Trophoblast cell (in vitro differentiated cells and primary cell): ENCODE measurements around the gene CEMIP.

Experiments
- DNase-seq, 2 donors: peaks; one replicate each; pipeline ENCODE4 v3.0.0-alpha.2; 2016
- H2AFZ ChIP-seq: 2 replicates; pipeline ENCODE4 v1.6.1; 2013; ENCODE audit warnings: low read length, moderate library complexity, mild to moderate bottlenecking; ENCODE audit not compliant: insufficient read depth, poor library complexity
- H2AK5ac ChIP-seq: 2 replicates; pipeline ENCODE4 v1.6.1; 2013; ENCODE audit warnings: mild to moderate bottlenecking, low read length
- H2BK120ac ChIP-seq: 2 replicates; pipeline ENCODE4 v1.6.1; 2013; ENCODE audit warnings: low read length, mild to moderate bottlenecking, moderate library complexity; ENCODE audit not compliant: insufficient read depth, poor library complexity
- H2BK12ac ChIP-seq: 2 replicates; pipeline ENCODE4 v1.6.1; 2013; ENCODE audit warnings: mild to moderate bottlenecking, low read length, moderate library complexity
- H2BK5ac ChIP-seq: 2 replicates; pipeline ENCODE4 v1.6.1; 2013; ENCODE audit warnings: low read length, low read depth, moderate library complexity, mild to moderate bottlenecking; ENCODE audit not compliant: poor library complexity
- H3K14ac ChIP-seq: 2 replicates; pipeline ENCODE4 v1.6.1; 2013; ENCODE audit warnings: mild to moderate bottlenecking, low read length
- H3K18ac ChIP-seq: 2 replicates; pipeline ENCODE4 v1.6.1; 2013; ENCODE audit warnings: mild to moderate bottlenecking, low read length
- H3K23ac ChIP-seq: 2 replicates; pipeline ENCODE4 v1.6.1; 2013; ENCODE audit warnings: low read length
- H3K27ac ChIP-seq: 2 replicates; pipeline ENCODE4 v1.5.1; 2013; ENCODE audit warnings: low read depth, mild to moderate bottlenecking, inconsistent platforms, low read length, moderate library complexity
- H3K27me3 ChIP-seq: 2 replicates; pipeline ENCODE4 v1.6.1; 2013; ENCODE audit warnings: inconsistent platforms, mild to moderate bottlenecking, low read length, moderate library complexity; ENCODE audit not compliant: insufficient read depth
- H3K36me3 ChIP-seq, 2 experiments: 1 replicate in 1 of 2; 2 replicates in 1 of 2; pipeline ENCODE4 v1.6.1; 2013; ENCODE audit warnings: low read length in 2 of 2, mild to moderate bottlenecking in 2 of 2, moderate library complexity in 1 of 2; ENCODE audit not compliant: insufficient read depth in 2 of 2, control insufficient read depth in 1 of 2
- H3K4ac ChIP-seq: 2 replicates; pipeline ENCODE4 v1.6.1; 2013; ENCODE audit warnings: low read depth, mild to moderate bottlenecking, low read length, moderate library complexity
- H3K4me1 ChIP-seq, 2 experiments: 1 replicate in 1 of 2; 2 replicates in 1 of 2; pipeline ENCODE4 v1.6.1; 2013; ENCODE audit warnings: low read length in 2 of 2, mild to moderate bottlenecking in 2 of 2, moderate library complexity in 1 of 2; ENCODE audit not compliant: insufficient read depth in 2 of 2, control insufficient read depth in 1 of 2
- H3K4me2 ChIP-seq: 2 replicates; pipeline ENCODE4 v1.6.1; 2013; ENCODE audit warnings: inconsistent platforms, mild to moderate bottlenecking, low read length, moderate library complexity
- H3K4me3 ChIP-seq: 2 replicates; pipeline ENCODE4 v1.5.1; 2013; ENCODE audit warnings: mild to moderate bottlenecking, low read depth, low read length, inconsistent platforms
- H3K79me1 ChIP-seq: one replicate; pipeline ENCODE4 v1.6.1; 2013; ENCODE audit warnings: low read length
- H3K79me2 ChIP-seq: 2 replicates; pipeline ENCODE4 v1.6.1; 2013; ENCODE audit warnings: low read length, mild to moderate bottlenecking; ENCODE audit not compliant: control insufficient read depth, insufficient read depth, poor library complexity
- H3K9ac ChIP-seq: 2 replicates; pipeline ENCODE4 v1.6.1; 2013; ENCODE audit warnings: mild to moderate bottlenecking, low read length
- H3K9me3 ChIP-seq: 2 replicates; pipeline ENCODE4 v1.6.1; 2013; ENCODE audit warnings: low read depth, mild to moderate bottlenecking, control low read depth, inconsistent platforms, low read length; ENCODE audit not compliant: insufficient read depth
- H4K12ac ChIP-seq: 2 replicates; pipeline ENCODE4 v1.6.1; 2013; ENCODE audit warnings: low read depth, mild to moderate bottlenecking, low read length, moderate library complexity
- H4K8ac ChIP-seq: 2 replicates; pipeline ENCODE4 v1.6.1; 2013; ENCODE audit warnings: low read depth, mild to moderate bottlenecking, low read length, moderate library complexity
- H4K91ac ChIP-seq: one replicate; pipeline ENCODE4 v1.6.1; 2013; ENCODE audit warnings: low read depth, mild to moderate bottlenecking, low read length, moderate library complexity
- WGBS: extraction: QIAGEN DNeasy Blood & Tissue Kit; methylation state at CpG from one replicate; pipeline ENCODE4 v1.1.7; 2013; ENCODE audit warnings: missing lambda C conversion rate; ENCODE audit not compliant: insufficient read length, insufficient coverage; ENCODE audit errors: extremely low coverage; 5-methylcytosine and 5-hydroxymethylcytosine counted together

The CEMIP gene

GRCh38 chr15:80788536-80788935 is 9.4 kb downstream of the CEMIP start:
- no peaks in the 10 kb centered on the region for H3K79me2 ChIP-seq
- peaks cover 3 to 5% of the 10 kb centered on the region in 2 experiments for H3K4me1 ChIP-seq
- no CpG with 5 or more reads among the region's 6 CpGs for WGBS
- H3K18ac ChIP-seq, result no peak overlapping the region
- H3K4ac ChIP-seq, result no peak overlapping the region
- H4K91ac ChIP-seq, result no peak overlapping the region
- no peaks in the 10 kb centered on the region for H3K9me3 ChIP-seq
- H3K27me3 ChIP-seq, result no peaks in the 10 kb centered on the region
- no peak overlapping the region for H3K14ac ChIP-seq
- no peak overlapping the region for H2BK5ac ChIP-seq
- DNase-seq, result no peak
- H3K23ac ChIP-seq, result no peak overlapping the region
- H2BK12ac ChIP-seq, result no peak overlapping the region
- H2BK120ac ChIP-seq, result no peak overlapping the region
- no peak overlapping the region for H2AK5ac ChIP-seq
- no peaks in the 10 kb centered on the region for H3K79me1 ChIP-seq
- no peak overlapping the region for H2AFZ ChIP-seq
- no peak overlapping the region for H4K8ac ChIP-seq
- H3K9ac ChIP-seq, result no peak overlapping the region
- H3K36me3 ChIP-seq, result peaks cover 0 to 6% of the 10 kb centered on the region in 2 experiments
- H3K4me2 ChIP-seq, result no peak overlapping the region
- no peak overlapping the region for H3K27ac ChIP-seq
- H4K12ac ChIP-seq, result no peak overlapping the region
- H3K4me3 ChIP-seq, result no peak overlapping the region

GRCh38 chr15:80789296-80789695 is 10.1 kb downstream of the CEMIP start:
- Histone ChIP-seq H2BK12ac (no peak overlapping the region), H2AFZ (no peak overlapping the region), H3K18ac (no peak overlapping the region), H3K4me3 (no peak overlapping the region), H2BK5ac (no peak overlapping the region), H3K79me1 (no peaks in the 10 kb centered on the region), H4K91ac (no peak overlapping the region), H3K23ac (no peak overlapping the region), H3K4me2 (no peak overlapping the region), H3K4ac (no peak overlapping the region), H3K9me3 (no peaks in the 10 kb centered on the region), H3K36me3 (peaks cover 0 to 5% of the 10 kb centered on the region in 2 experiments), H2BK120ac (no peak overlapping the region), H4K8ac (no peak overlapping the region), H3K9ac (no peak overlapping the region), H3K27ac (no peak overlapping the region), H3K79me2 (no peaks in the 10 kb centered on the region), H4K12ac (no peak overlapping the region), H3K14ac (no peak overlapping the region), H2AK5ac (no peak overlapping the region), H3K27me3 (no peaks in the 10 kb centered on the region), H3K4me1 (peaks cover 3 to 5% of the 10 kb centered on the region in 2 experiments)
- peak; percentile 16 to 51 for DNase-seq
- no CpG with 5 or more reads among the region's 5 CpGs for WGBS

GRCh38 chr15:80789796-80790195 is 10.6 kb downstream of the CEMIP start:
- Histone ChIP-seq H3K27me3 (no peaks in the 10 kb centered on the region), H4K91ac (no peak overlapping the region), H3K4me1 (peaks cover 3 to 5% of the 10 kb centered on the region in 2 experiments), H2BK120ac (no peak overlapping the region), H3K4ac (no peak overlapping the region), H3K4me3 (no peak overlapping the region), H3K4me2 (no peak overlapping the region), H2AFZ (no peak overlapping the region), H2BK12ac (no peak overlapping the region), H3K9ac (no peak overlapping the region), H3K18ac (no peak overlapping the region), H3K36me3 (peaks cover 0 to 3% of the 10 kb centered on the region in 2 experiments), H4K12ac (no peak overlapping the region), H3K79me2 (no peaks in the 10 kb centered on the region), H3K27ac (no peak overlapping the region), H3K14ac (no peak overlapping the region), H3K9me3 (no peaks in the 10 kb centered on the region), H4K8ac (no peak overlapping the region), H2BK5ac (no peak overlapping the region), H3K23ac (no peak overlapping the region), H2AK5ac (no peak overlapping the region), H3K79me1 (no peaks in the 10 kb centered on the region)
- DNase-seq, result no peak
- WGBS, result no CpG with 5 or more reads among the region's 4 CpGs

GRCh38 chr15:80790236-80790635 is 11.1 kb downstream of the CEMIP start:
- Histone ChIP-seq H2AFZ (no peak overlapping the region), H3K18ac (no peak overlapping the region), H2BK5ac (no peak overlapping the region), H3K79me2 (no peaks in the 10 kb centered on the region), H3K27ac (no peak overlapping the region), H2BK120ac (no peak overlapping the region), H3K4me2 (no peak overlapping the region), H3K4ac (no peak overlapping the region), H3K9ac (no peak overlapping the region), H4K91ac (no peak overlapping the region), H3K36me3 (peaks cover 0 to 3% of the 10 kb centered on the region in 2 experiments), H3K9me3 (no peaks in the 10 kb centered on the region), H3K79me1 (no peaks in the 10 kb centered on the region), H3K27me3 (no peaks in the 10 kb centered on the region), H3K23ac (no peak overlapping the region), H4K12ac (no peak overlapping the region), H4K8ac (no peak overlapping the region), H3K14ac (no peak overlapping the region), H2BK12ac (no peak overlapping the region), H3K4me3 (no peak overlapping the region), H3K4me1 (peaks cover 3 to 5% of the 10 kb centered on the region in 2 experiments), H2AK5ac (no peak overlapping the region)
- no CpG with 5 or more reads among the region's 5 CpGs for WGBS
- DNase-seq, result no peak
